DOHH2 (cell line): Measurements from ENCODE around the gene ACTR1A.

Experiments
- H3F3A ChIP-seq: fragments of 200-600 bp; sonication (generic), shearing (Covaris generic); 2 replicates; pipeline ENCODE4 v1.6.0; 2016; ENCODE audit warnings: antibody characterized with exemption, mild to moderate bottlenecking; ENCODE audit not compliant: control insufficient read depth, insufficient read depth
- H3K27ac ChIP-seq: fragments of 200-600 bp; sonication (generic); 2 replicates; pipeline ENCODE4 v1.5.1; 2014; ENCODE audit warnings: low read depth, mild to moderate bottlenecking, low read length, moderate library complexity
- H3K27me3 ChIP-seq: fragments of 200-600 bp; sonication (generic); 2 replicates; pipeline ENCODE4 v1.6.1; 2014; ENCODE audit warnings: mild to moderate bottlenecking, low read length, mixed read lengths; ENCODE audit not compliant: control insufficient read depth
- H3K36me3 ChIP-seq: fragments of 200-600 bp; sonication (generic); 2 replicates; pipeline ENCODE4 v1.6.1; 2014; ENCODE audit warnings: mild to moderate bottlenecking, low read length, moderate library complexity, mixed read lengths; ENCODE audit not compliant: control insufficient read depth
- H3K4me1 ChIP-seq: fragments of 200-600 bp; sonication (generic); 2 replicates; pipeline ENCODE4 v1.6.1; 2014; ENCODE audit warnings: mild to moderate bottlenecking, low read length, mixed read lengths; ENCODE audit not compliant: control insufficient read depth
- H3K4me2 ChIP-seq: fragments of 200-600 bp; sonication (generic); 2 replicates; pipeline ENCODE4 v1.6.0; 2014; ENCODE audit warnings: mild to moderate bottlenecking, low read length, moderate library complexity
- H3K4me3 ChIP-seq: fragments of 200-600 bp; sonication (generic); 2 replicates; pipeline ENCODE4 v1.5.1; 2014; ENCODE audit warnings: mild to moderate bottlenecking, low read length, mixed read lengths
- H3K79me2 ChIP-seq: fragments of 200-600 bp; sonication (generic); 2 replicates; pipeline ENCODE4 v1.6.1; 2014; ENCODE audit warnings: mild to moderate bottlenecking, low read length, mixed read lengths; ENCODE audit not compliant: control insufficient read depth
- H3K9me2 ChIP-seq: fragments of 200-600 bp; sonication (generic); replicated peaks from 2 replicates; pipeline ENCODE4 v1.6.1; 2014; ENCODE audit warnings: mild to moderate bottlenecking, low read length, mixed read lengths; ENCODE audit not compliant: control insufficient read depth
- H3K9me3 ChIP-seq: fragments of 200-600 bp; sonication (generic); 2 replicates; pipeline ENCODE4 v1.6.1; 2014; ENCODE audit warnings: antibody characterized with exemption, low read length, mixed read lengths; ENCODE audit not compliant: control insufficient read depth, insufficient read depth
- H4K20me1 ChIP-seq: fragments of 200-600 bp; sonication (generic); 2 replicates; pipeline ENCODE4 v1.6.0; 2014; ENCODE audit warnings: low read depth, mild to moderate bottlenecking, antibody characterized with exemption, low read length, moderate library complexity; ENCODE audit not compliant: control insufficient read depth, insufficient read depth
- EZH2phosphoT487 ChIP-seq: fragments of 200-600 bp; sonication (generic); IDR thresholded peaks from 2 replicates; pipeline ENCODE4 v1.6.1; 2017; ENCODE audit warnings: borderline replicate concordance, mild to moderate bottlenecking, antibody characterized with exemption, low read length, moderate library complexity, mixed read lengths
- TF ChIP-seq, protein P1 (sequence below): fragments of 200-600 bp; sonication (generic); IDR thresholded peaks from one replicate; pipeline ENCODE4 v1.5.1; 2014; ENCODE audit warnings: antibody characterized with exemption, mild to moderate bottlenecking, low read depth, low read length; ENCODE audit not compliant: poor library complexity, severe bottlenecking

Gene ACTR1A

DNA sequence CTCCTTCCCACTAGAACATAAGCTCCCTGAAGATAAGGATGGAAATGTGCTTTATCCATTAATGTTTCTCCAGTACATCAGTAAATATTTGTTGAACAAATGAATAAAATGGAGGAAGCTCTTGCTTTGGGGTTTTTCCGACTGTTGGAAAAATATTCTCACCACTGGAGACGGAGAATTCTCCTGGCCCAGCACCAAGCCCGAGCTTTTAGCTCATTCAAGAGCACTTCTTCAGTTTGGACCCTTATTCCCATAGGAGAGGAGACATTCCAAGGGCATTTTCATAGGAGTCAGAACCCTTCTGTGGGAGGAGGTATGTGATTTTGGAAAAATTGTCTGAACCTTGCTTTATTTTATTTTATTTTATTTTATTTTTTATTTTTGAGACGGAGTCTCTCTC, 22.2 kb upstream of the ACTR1A start:
- Histone ChIP-seq H3K36me3 (no peaks in the 10 kb centered on the region), H3K27ac (no peak overlapping the region), H3K79me2 (no peaks in the 10 kb centered on the region), H3K9me2 (no peaks in the 10 kb centered on the region), H4K20me1 (no peaks in the 10 kb centered on the region), H3K27me3 (no peaks in the 10 kb centered on the region), H3K4me1 (no peaks in the 10 kb centered on the region), H3K9me3 (no peaks in the 10 kb centered on the region), H3K4me2 (no peak overlapping the region), H3K4me3 (no peak overlapping the region), H3F3A (no peaks in the 10 kb centered on the region)
- no peak for TF ChIP-seq EZH2phosphoT487
- TF ChIP-seq, protein P1, sequence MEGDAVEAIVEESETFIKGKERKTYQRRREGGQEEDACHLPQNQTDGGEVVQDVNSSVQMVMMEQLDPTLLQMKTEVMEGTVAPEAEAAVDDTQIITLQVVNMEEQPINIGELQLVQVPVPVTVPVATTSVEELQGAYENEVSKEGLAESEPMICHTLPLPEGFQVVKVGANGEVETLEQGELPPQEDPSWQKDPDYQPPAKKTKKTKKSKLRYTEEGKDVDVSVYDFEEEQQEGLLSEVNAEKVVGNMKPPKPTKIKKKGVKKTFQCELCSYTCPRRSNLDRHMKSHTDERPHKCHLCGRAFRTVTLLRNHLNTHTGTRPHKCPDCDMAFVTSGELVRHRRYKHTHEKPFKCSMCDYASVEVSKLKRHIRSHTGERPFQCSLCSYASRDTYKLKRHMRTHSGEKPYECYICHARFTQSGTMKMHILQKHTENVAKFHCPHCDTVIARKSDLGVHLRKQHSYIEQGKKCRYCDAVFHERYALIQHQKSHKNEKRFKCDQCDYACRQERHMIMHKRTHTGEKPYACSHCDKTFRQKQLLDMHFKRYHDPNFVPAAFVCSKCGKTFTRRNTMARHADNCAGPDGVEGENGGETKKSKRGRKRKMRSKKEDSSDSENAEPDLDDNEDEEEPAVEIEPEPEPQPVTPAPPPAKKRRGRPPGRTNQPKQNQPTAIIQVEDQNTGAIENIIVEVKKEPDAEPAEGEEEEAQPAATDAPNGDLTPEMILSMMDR, result no peak

DNA sequence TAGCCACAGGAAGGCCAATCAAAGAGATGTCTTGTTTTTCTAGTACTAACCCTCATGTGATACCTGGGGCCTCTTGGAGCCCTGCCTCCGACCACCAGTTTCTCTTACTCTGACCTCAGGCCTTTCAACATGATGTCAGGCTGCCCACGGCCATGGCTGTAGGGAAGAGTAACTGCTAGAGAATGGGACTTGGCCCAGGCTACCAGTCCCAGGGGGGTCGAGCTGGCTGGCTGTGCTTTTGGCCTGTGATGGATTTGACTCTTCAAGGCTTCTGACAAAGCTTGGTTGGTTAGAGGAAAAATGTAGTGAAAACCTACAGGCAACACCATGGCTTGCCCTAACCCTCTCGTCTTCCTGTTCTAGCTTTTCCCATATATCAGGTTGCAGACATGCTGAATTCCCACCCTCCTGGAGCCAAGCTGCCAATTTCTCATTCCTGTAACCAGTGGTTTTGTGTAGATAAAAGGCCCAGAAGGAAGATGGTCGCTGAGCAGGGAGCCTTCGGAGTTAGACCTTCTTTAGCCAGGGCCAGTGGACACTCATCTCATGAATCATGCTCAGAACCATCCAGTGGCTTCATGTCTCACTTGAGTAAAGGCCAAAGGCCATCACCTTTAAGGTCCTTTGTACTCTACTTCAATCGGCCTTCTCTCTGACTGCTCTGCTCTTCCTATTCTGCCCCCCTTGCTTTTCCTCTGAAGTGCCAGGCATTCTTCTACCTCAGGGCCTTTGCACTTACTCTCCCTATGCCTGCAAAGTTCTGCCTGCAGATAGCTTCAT, 20.9 kb upstream of the ACTR1A start:
- Histone ChIP-seq H3K9me3 (no peaks in the 10 kb centered on the region), H3F3A (no peaks in the 10 kb centered on the region), H3K27me3 (no peaks in the 10 kb centered on the region), H3K4me3 (no peak overlapping the region), H3K27ac (no peak overlapping the region), H3K9me2 (no peaks in the 10 kb centered on the region), H3K79me2 (no peaks in the 10 kb centered on the region), H4K20me1 (no peaks in the 10 kb centered on the region), H3K4me1 (no peaks in the 10 kb centered on the region), H3K36me3 (no peaks in the 10 kb centered on the region), H3K4me2 (no peak overlapping the region)
- TF ChIP-seq, protein P1, result no peak

DNA sequence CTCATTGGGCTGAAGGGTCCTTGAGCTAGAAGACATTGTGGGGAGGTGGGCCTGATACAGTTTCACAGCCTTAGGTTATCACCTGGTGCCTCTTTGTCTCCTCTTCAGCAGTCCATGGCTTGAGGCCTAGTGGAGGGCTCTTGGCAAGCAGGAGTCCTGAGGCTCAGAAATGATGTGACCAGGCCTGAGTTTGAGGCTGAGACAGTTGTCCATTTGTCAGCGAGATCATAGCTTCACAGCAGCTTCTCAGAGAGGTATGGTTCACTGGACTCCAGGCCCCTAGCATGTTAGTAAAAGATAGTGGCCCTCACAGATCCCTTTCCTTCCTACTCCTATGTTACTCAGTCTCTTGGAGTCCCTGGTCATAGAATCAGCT, 20.4 kb upstream of the ACTR1A start:
- TF ChIP-seq EZH2phosphoT487, result no peak
- TF ChIP-seq, protein P1, result no peak
- H4K20me1 ChIP-seq, result no peaks in the 10 kb centered on the region
- no peaks in the 10 kb centered on the region for H3F3A ChIP-seq
- H3K27ac ChIP-seq, result no peak overlapping the region
- H3K79me2 ChIP-seq, result no peaks in the 10 kb centered on the region
- H3K4me1 ChIP-seq, result no peaks in the 10 kb centered on the region
- no peaks in the 10 kb centered on the region for H3K9me2 ChIP-seq
- H3K4me3 ChIP-seq, result no peak overlapping the region
- no peaks in the 10 kb centered on the region for H3K36me3 ChIP-seq
- H3K4me2 ChIP-seq, result no peak overlapping the region
- H3K9me3 ChIP-seq, result no peaks in the 10 kb centered on the region
- no peaks in the 10 kb centered on the region for H3K27me3 ChIP-seq
